Measurements from ENCODE around the gene CD101.
"Not testable (repeated sequence)": the region's sequence is repeated elsewhere in the genome, so short reads cannot be mapped to it uniquely, and the experiment has no call there.

The CD101 gene

GRCh38 chr1:117001254-117001927 is at the start of gene CD101:
CD101 (plus strand) TSS chr1:117001760; CDS start chr1:117001818, 58 bp downstream.
- peak; percentile 43 for DNase-seq

- no peak for DNase-seq
Observed at GRCh38 chr1:116952738-116953275, 48.8 kb upstream of the CD101 start.

GRCh38 chr1:116954440-116954839 is 47.1 kb upstream of the CD101 start:
- DNase-seq = no peak

GRCh38 chr1:116956378-116956777 is 45.2 kb upstream of the CD101 start:
- DNase-seq = no peak

GRCh38 chr1:116957646-116958045 is 43.9 kb upstream of the CD101 start:
- no peak for DNase-seq

GRCh38 chr1:116958110-116958509 is 43.5 kb upstream of the CD101 start:
- no peak for DNase-seq

GRCh38 chr1:116958977-116959376 is 42.6 kb upstream of the CD101 start:
- DNase-seq = no peak

- DNase-seq = no peak
Observed at GRCh38 chr1:116961606-116962005, 40.0 kb upstream of the CD101 start.

GRCh38 chr1:116962987-116963639 is 38.4 kb upstream of the CD101 start:
- DNase-seq = no peak

GRCh38 chr1:116966791-116967190 is 34.8 kb upstream of the CD101 start:
- no peak for DNase-seq

GRCh38 chr1:116968724-116969123 is 32.8 kb upstream of the CD101 start:
- DNase-seq = no peak

- no peak for DNase-seq
Observed at GRCh38 chr1:116971258-116971860, 30.2 kb upstream of the CD101 start.

- no peak for DNase-seq
Observed at GRCh38 chr1:116971965-116972673, 29.4 kb upstream of the CD101 start.

GRCh38 chr1:116972674-116973030 is 28.9 kb upstream of the CD101 start:
- no peak for DNase-seq

GRCh38 chr1:116980309-116980708 is 21.3 kb upstream of the CD101 start:
- not testable (repeated sequence) for DNase-seq

GRCh38 chr1:116981521-116982037 is 20.0 kb upstream of the CD101 start:
- no peak for DNase-seq

- no peak for DNase-seq
Observed at GRCh38 chr1:116982319-116983004, 19.1 kb upstream of the CD101 start.

- DNase-seq = no peak
Observed at GRCh38 chr1:116983112-116983511, 18.4 kb upstream of the CD101 start.

GRCh38 chr1:116983678-116984077 is 17.9 kb upstream of the CD101 start:
- DNase-seq = no peak

- DNase-seq = no peak
Observed at GRCh38 chr1:116984406-116985160, 17.0 kb upstream of the CD101 start.

- DNase-seq = no peak
Observed at GRCh38 chr1:116986421-116987255, 14.9 kb upstream of the CD101 start.
